ENCODE data around the gene NBAS.

NBAS gene

GRCh38 chr2:15311201-15311907 lies 249.8 kb downstream of the NBAS start:
- TF ChIP-seq TAF1 (IDR thresholded peaks at IDR 0.05; ENCODE audit: borderline replicate concordance, insufficient read depth, low read length) (no peak), REST (IDR thresholded peaks at IDR 0.05; ENCODE audit: insufficient read depth in 1 of 2, low read depth in 2 of 2, low read length in 2 of 2) (no peak), POLR2AphosphoS5 (IDR thresholded peaks at IDR 0.05; ENCODE audit: low read depth, low read length) (no peak), FOXP2 (optimal IDR thresholded peaks at IDR 0.05; ENCODE audit: borderline replicate concordance, extremely low read depth, extremely low read length, insufficient read depth) (no peak), SIN3A (IDR thresholded peaks at IDR 0.05; ENCODE audit: borderline replicate concordance, insufficient read depth, low read length) (no peak)

DNA sequence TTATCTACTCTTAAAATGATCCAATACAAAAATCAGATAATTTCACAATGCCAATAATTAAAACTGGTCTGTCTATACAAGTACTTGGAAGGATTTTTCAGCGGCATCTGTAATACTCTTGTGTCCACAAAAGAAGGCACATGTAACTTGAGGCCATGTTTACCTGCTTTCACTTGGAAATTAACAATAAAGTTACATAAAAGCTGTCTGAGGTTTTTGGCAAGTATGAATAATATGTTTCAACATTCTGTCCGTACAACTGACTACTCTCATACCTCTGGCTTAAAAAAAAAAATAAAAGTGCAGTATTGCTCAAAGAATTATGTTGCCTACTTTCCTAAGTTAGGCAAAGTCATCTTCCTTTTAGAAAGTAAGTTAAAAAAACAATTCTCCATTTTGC lies 253.6 kb downstream of the NBAS start:
- no peak for TF ChIP-seq SIN3A (IDR thresholded peaks at IDR 0.05; ENCODE audit: borderline replicate concordance, insufficient read depth, low read length)
- TF ChIP-seq TAF1 (IDR thresholded peaks at IDR 0.05; ENCODE audit: borderline replicate concordance, insufficient read depth, low read length): no peak
- no peak for TF ChIP-seq POLR2AphosphoS5 (IDR thresholded peaks at IDR 0.05; ENCODE audit: low read depth, low read length)
- TF ChIP-seq FOXP2 (optimal IDR thresholded peaks at IDR 0.05; ENCODE audit: borderline replicate concordance, extremely low read depth, extremely low read length, insufficient read depth): no peak
- no peak for TF ChIP-seq REST (IDR thresholded peaks at IDR 0.05; ENCODE audit: insufficient read depth in 1 of 2, low read depth in 2 of 2, low read length in 2 of 2)

- TF ChIP-seq FOXP2 (optimal IDR thresholded peaks at IDR 0.05; ENCODE audit: borderline replicate concordance, extremely low read depth, extremely low read length, insufficient read depth) (no peak), REST (IDR thresholded peaks at IDR 0.05; ENCODE audit: insufficient read depth in 1 of 2, low read depth in 2 of 2, low read length in 2 of 2) (no peak), SIN3A (IDR thresholded peaks at IDR 0.05; ENCODE audit: borderline replicate concordance, insufficient read depth, low read length) (no peak), POLR2AphosphoS5 (IDR thresholded peaks at IDR 0.05; ENCODE audit: low read depth, low read length) (no peak)
These were observed 254.4 kb downstream of the NBAS start for GRCh38 chr2:15306706-15307105.

DNA sequence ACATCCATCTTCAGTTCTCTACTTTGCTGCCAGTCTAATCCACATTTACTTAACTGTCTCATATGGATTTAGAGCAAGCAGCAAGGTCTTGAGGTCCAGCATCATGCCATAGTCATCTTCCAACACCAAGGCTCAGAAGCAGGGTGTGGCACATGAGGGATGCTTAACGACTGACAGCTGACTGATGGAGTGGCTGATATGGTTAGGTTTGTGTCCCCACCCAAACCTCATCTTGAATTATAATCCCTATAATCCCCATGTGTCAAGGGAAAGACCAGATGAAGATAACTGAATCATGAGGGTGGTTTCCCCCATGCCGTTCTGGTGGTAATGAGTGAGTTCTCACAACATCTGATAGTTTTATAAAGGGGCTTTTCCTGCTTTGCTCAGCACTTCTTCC lies 257.3 kb downstream of the NBAS start:
- TF ChIP-seq TAF1 (IDR thresholded peaks at IDR 0.05; ENCODE audit: borderline replicate concordance, insufficient read depth, low read length) (no peak), SIN3A (IDR thresholded peaks at IDR 0.05; ENCODE audit: borderline replicate concordance, insufficient read depth, low read length) (no peak), REST (IDR thresholded peaks at IDR 0.05; ENCODE audit: insufficient read depth in 1 of 2, low read depth in 2 of 2, low read length in 2 of 2) (no peak), FOXP2 (optimal IDR thresholded peaks at IDR 0.05; ENCODE audit: borderline replicate concordance, extremely low read depth, extremely low read length, insufficient read depth) (no peak), POLR2AphosphoS5 (IDR thresholded peaks at IDR 0.05; ENCODE audit: low read depth, low read length) (no peak)

All from PFSK-1 (cell line).